Measurements from ENCODE around the gene GSN.

The GSN gene

GRCh38 chr9:121267689-121268597, at the start of gene GSN:
TSS of gene GSN (plus strand) at chr9:121268162. CDS start at chr9:121301972, 33,810 bp downstream.
- DNase-seq, result peak; percentile 57

GRCh38 chr9:121218357-121219027, 49.5 kb upstream of the GSN start:
- no peak for DNase-seq

GRCh38 chr9:121219530-121219929, 48.4 kb upstream of the GSN start:
- DNase-seq, result no peak

GRCh38 chr9:121220996-121221663, 46.8 kb upstream of the GSN start:
- DNase-seq, result no peak

GRCh38 chr9:121221664-121222055, 46.3 kb upstream of the GSN start:
- DNase-seq, result no peak

- DNase-seq, result no peak
Measured at GRCh38 chr9:121222524-121223171, 45.3 kb upstream of the GSN start.

GRCh38 chr9:121225240-121225639, 42.7 kb upstream of the GSN start:
- DNase-seq, result no peak

- no peak for DNase-seq
Measured at GRCh38 chr9:121226175-121226574, 41.8 kb upstream of the GSN start.

GRCh38 chr9:121227862-121228261, 40.1 kb upstream of the GSN start:
- no peak for DNase-seq

GRCh38 chr9:121230256-121230655, 37.7 kb upstream of the GSN start:
- DNase-seq, result no peak

GRCh38 chr9:121232251-121232650, 35.7 kb upstream of the GSN start:
- DNase-seq, result no peak

- DNase-seq, result no peak
Measured at GRCh38 chr9:121233906-121234831, 33.8 kb upstream of the GSN start.

- no peak for DNase-seq
Measured at GRCh38 chr9:121234832-121235161, 33.2 kb upstream of the GSN start.

- no peak for DNase-seq
Measured at GRCh38 chr9:121235512-121235911, 32.5 kb upstream of the GSN start.

- no peak for DNase-seq
Measured at GRCh38 chr9:121237916-121238315, 30.0 kb upstream of the GSN start.

- DNase-seq, result no peak
Measured at GRCh38 chr9:121239071-121239470, 28.9 kb upstream of the GSN start.

- no peak for DNase-seq
Measured at GRCh38 chr9:121239851-121240250, 28.1 kb upstream of the GSN start.

- DNase-seq, result no peak
Measured at GRCh38 chr9:121240472-121241135, 27.4 kb upstream of the GSN start.

- DNase-seq, result no peak
Measured at GRCh38 chr9:121242219-121242958, 25.6 kb upstream of the GSN start.

- no peak for DNase-seq
Measured at GRCh38 chr9:121242959-121243346, 25.0 kb upstream of the GSN start.
